HCT116 (cell line): Measurements from ENCODE around the gene TCF7L1.

ENCODE experiments used
- CTCF ChIP-seq, 3 experiments: fragments of 200-600 bp in 1 of 3; sonication (generic) in 1 of 3; IDR thresholded peaks in 2 of 3; conservative IDR thresholded peaks in 1 of 3; 2 replicates each; pipeline ENCODE4 v1.5.1; 2012 to 2017; ENCODE audit warnings: low read depth in 2 of 3, low read length in 2 of 3, antibody characterized with exemption in 1 of 3, borderline replicate concordance in 1 of 3, control low read depth in 1 of 3, mild to moderate bottlenecking in 1 of 3, mixed read lengths in 1 of 3, mixed run types in 1 of 3, moderate library complexity in 1 of 3; ENCODE audit not compliant: insufficient read depth in 1 of 3
- EZH2 ChIP-seq: fragments of 200-600 bp; sonication (generic); IDR thresholded peaks from 2 replicates; pipeline ENCODE4 v1.6.1; 2017; ENCODE audit warnings: antibody characterized with exemption, mixed run types
- EZH2phosphoT487 ChIP-seq: fragments of 200-600 bp; IDR thresholded peaks from 2 replicates; pipeline ENCODE4 v1.6.1; 2018; ENCODE audit warnings: antibody characterized with exemption, borderline replicate concordance
- POLR2A ChIP-seq: IDR thresholded peaks from 2 replicates; pipeline ENCODE4 v1.7.0; 2011; ENCODE audit warnings: borderline replicate concordance; ENCODE audit not compliant: insufficient read depth, insufficient read length; ENCODE audit errors: extremely low read depth
- POLR2AphosphoS5 ChIP-seq: IDR thresholded peaks from 2 replicates; pipeline ENCODE4 v1.6.1; 2011; ENCODE audit warnings: mild to moderate bottlenecking, low read depth, low read length, moderate library complexity
- SIN3A ChIP-seq: IDR thresholded peaks from 2 replicates; pipeline ENCODE4 v1.6.1; 2012; ENCODE audit warnings: low read depth
- SP1 ChIP-seq: IDR thresholded peaks from 2 replicates; pipeline ENCODE4 v1.6.1; 2012; ENCODE audit warnings: low read depth
- ZFX ChIP-seq: fragments of 450-650 bp; IDR thresholded peaks from 2 replicates; pipeline ENCODE4 v1.6.1; 2017

GRCh38 chr2:85273738-85274731 lies 140.8 kb downstream of the TCF7L1 start:
- TF ChIP-seq EZH2phosphoT487 (no peak), CTCF (IDR thresholded peaks at IDR 0.05 in 2 of 3, conservative IDR thresholded peaks at IDR 0.05 in 1 of 3; ENCODE audit: borderline replicate concordance in 1 of 3, insufficient read depth in 1 of 3, low read depth in 2 of 3, low read length in 2 of 3) (no peak), POLR2AphosphoS5 (peak; percentile 57; the same call in 1 of the 2 replicates), SP1 (no peak), EZH2 (no peak), ZFX (no peak), SIN3A (no peak), POLR2A (no peak)
